AG09309 (cell line): ENCODE data around the gene ERFE.

Experiments used
- DNase-seq: peaks from one replicate; pipeline ENCODE4 v3.0.0-alpha.2; 2010; ENCODE audit warnings: low read depth
- H3K4me3 ChIP-seq: 2 replicates; pipeline ENCODE4 v1.5.1; 2011; ENCODE audit warnings: mild to moderate bottlenecking, low read depth, low read length, moderate library complexity; ENCODE audit not compliant: control insufficient read depth
- TF ChIP-seq, protein P1 (sequence below): IDR thresholded peaks from 2 replicates; pipeline ENCODE4 v1.5.1; 2011; ENCODE audit warnings: mild to moderate bottlenecking, low read depth, low read length, inconsistent platforms; ENCODE audit not compliant: insufficient read depth, control insufficient read depth; ENCODE audit errors: missing control alignments

The ERFE gene

DNA sequence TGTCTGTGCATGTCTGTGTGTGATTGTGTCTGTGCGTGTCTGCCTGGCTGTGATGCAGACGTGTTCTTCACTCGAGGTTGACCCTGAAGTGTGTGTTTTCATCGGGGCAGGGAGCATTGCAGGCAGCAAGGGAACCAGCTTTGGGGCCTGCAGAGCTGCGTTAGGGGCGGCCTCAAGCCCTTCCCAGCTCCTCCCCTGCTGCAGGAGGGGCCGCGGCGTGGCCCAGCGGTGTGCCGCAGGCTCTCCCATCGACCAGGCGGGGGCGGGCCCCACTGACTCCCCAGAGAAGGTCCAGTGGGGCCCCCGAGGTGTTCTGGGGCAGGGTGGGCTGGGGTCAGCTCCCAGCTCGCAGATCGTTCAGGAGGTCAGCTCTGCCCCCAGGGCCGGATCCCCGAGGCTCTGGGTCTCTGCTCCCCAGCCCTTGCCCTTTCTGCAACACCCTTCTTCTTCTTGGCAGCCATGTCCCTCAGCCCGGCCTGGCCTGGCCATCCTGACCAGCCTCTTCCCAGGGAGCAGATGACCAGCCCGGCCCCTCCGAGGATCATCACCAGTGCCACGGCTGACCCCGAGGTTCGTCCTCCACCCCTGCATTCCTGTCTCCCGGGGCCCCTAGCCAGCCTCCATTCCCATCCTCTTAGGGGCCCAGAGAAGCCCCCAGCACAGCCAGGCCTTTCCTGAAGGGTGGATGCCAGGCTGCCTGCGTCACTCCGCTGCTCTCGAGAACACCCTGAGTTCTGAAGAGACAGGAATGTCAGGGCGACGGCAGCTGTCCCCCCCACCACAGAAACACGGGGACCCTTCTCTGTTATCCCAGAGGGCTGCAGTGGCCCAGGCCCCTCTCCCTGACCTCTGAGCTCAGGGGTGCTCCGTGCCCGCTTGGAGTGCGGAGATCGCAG is 31.4 kb upstream of the ERFE start:
- no peak overlapping the region for H3K4me3 ChIP-seq
- TF ChIP-seq, protein P1, sequence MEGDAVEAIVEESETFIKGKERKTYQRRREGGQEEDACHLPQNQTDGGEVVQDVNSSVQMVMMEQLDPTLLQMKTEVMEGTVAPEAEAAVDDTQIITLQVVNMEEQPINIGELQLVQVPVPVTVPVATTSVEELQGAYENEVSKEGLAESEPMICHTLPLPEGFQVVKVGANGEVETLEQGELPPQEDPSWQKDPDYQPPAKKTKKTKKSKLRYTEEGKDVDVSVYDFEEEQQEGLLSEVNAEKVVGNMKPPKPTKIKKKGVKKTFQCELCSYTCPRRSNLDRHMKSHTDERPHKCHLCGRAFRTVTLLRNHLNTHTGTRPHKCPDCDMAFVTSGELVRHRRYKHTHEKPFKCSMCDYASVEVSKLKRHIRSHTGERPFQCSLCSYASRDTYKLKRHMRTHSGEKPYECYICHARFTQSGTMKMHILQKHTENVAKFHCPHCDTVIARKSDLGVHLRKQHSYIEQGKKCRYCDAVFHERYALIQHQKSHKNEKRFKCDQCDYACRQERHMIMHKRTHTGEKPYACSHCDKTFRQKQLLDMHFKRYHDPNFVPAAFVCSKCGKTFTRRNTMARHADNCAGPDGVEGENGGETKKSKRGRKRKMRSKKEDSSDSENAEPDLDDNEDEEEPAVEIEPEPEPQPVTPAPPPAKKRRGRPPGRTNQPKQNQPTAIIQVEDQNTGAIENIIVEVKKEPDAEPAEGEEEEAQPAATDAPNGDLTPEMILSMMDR: no peak
- DNase-seq: no peak

DNA sequence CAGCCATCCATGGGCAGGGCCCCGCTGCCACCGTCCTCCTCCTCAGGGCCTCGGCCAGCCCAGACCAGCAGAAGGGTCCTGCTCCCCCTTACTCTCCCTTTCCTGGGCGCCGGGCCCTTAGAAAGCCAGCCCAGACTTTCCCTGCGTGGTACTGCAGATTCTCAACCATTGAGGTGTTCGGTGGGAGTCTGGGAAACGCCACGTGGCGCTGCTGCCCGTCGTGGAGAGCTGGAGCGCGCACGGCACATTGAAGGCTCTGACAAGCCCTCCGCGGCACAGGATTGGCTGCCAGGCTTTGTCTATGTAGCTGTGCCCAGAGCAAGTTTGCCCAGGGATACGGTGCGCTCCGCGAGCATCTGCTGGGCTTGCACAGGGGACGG is 30.7 kb upstream of the ERFE start:
- TF ChIP-seq, protein P1: no peak
- no peak overlapping the region for H3K4me3 ChIP-seq
- no peak for DNase-seq

DNA sequence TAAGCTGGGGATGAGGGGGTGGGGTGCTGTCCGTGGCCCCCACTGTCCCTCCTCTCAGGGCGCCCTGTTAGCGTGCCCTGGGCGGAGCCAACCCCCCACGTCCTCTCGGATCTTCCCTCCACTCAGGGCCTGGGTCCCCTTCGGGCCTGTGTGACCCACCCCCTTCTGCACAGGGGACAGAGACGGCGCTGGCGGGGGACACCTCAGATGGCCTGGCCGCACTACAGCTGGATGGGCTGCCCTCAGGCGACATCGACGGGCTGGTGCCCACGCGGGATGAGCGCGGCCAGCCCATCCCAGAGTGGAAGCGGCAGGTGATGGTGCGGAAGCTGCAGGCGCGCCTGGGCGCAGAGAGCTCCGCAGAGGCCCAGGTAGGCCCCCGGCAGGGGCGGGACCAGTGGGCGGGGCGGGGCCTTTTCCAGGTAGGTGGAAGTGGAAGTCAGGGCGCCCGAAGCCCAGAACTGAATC is 30.2 kb upstream of the ERFE start:
- no peak overlapping the region for H3K4me3 ChIP-seq
- TF ChIP-seq, protein P1: no peak
- no peak for DNase-seq

DNA sequence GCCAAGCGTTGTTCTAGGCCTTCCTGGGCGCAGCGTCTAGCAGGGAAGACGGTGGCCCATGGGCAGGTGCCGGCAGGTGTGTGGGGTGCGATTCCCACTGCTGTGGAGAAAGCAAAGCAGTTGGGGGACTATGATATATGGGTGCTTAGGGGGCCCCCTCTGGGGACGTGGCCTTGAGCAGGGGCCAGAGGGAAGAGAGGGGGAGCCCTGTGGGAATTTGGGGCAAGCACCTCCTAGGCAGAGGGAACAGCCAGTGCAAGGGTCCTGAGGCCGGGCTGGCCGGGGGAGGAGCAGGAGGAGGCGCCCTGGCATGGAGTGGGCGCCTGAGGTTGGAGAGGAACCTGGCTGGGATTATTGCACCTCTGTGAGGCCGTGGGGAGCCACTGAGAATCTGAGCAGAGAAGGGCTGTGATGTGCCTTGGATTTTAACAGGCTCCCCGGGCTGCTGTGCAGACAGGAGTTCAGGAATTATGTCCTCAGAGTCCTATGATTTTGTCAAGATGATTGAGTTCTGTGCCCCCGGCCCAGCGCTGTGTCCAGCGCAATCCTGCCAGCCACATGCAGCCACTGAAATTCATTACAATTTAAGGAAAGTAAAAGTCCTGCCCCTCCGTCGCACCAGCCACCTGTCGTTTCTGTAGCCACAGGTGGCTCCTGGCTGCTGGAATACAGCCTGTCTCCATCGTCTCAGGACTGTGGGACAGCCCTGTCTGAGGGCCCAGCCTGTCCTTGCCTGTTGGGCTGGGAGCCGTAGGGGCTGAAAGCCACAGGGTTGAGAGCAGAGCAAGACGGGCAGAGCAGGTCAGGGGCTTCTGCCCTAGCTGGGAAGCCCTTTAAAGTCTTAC is 29.4 kb upstream of the ERFE start:
- TF ChIP-seq, protein P1: no peak
- no peak for DNase-seq
- no peak overlapping the region for H3K4me3 ChIP-seq

DNA sequence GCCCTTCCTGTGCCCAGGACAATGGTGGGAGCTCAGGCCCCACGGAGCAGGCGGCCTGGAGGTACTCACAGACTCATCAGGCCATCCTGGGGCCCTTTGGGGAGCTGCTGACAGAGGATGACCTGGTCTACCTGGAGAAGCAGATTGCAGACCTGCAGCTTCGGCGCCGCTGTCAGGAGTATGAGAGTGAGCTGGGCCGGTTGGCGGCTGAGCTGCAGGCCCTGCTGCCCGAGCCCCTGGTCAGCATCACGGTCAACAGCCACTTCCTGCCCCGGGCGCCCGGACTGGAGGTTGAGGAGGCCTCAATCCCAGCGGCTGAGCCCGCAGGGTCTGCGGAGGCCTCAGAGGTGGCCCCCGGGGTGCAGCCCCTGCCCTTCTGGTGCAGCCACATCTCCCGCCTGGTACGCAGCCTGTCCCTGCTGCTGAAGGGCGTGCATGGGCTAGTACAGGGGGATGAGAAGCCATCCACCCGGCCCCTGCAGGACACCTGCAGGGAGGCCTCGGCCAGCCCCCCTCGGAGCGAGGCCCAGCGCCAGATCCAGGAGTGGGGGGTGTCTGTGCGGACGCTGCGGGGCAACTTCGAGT is 28.6 kb upstream of the ERFE start:
- H3K4me3 ChIP-seq: no peak overlapping the region
- TF ChIP-seq, protein P1: no peak
- no peak for DNase-seq
